Endothelial cell of umbilical vein (primary cell): ENCODE measurements around the gene LHFPL6. TPM values are rescaled to one million over a fixed set of nuclear protein-coding genes. Genes with fewer than 3 reads are reported as not detected.

Experiments
- BruUV-seq: library from RNA; stranded (reverse); fragments of 400-500 nt; replicated peaks from 2 replicates; lab custom pipeline; 2021; lab: Mats Ljungman, UMichigan
- CTCF ChIA-PET: fragments of 300-600, 350-600 bp; sonication (Branson Sonifier 250); formaldehyde crosslinking; loops from one replicate; lab custom pipeline; 2021; ENCODE audit warnings: antibody characterized with exemption, inconsistent platforms; lab: Charles Lee
- POLR2A ChIA-PET: fragments of 300-600, 350-600 bp; sonication (Branson Sonifier 250); formaldehyde crosslinking; loops from one replicate; lab custom pipeline; 2021; ENCODE audit warnings: antibody characterized with exemption, inconsistent platforms; lab: Charles Lee
- DNase-seq: peaks from one replicate; pipeline ENCODE4 v3.0.0-alpha.2; 2011; ENCODE audit warnings: low read depth, low spot score
- FAIRE-seq: peaks from 2 replicates; lab custom pipeline; 2011; peaks lifted over from hg19 to GRCh38; lab: Jason Lieb, UNC
- H2AFZ ChIP-seq: 2 replicates; pipeline ENCODE4 v1.6.0; 2012; ENCODE audit warnings: low read depth, low read length, control low read depth, inconsistent platforms
- H3K27ac ChIP-seq: 2 replicates; pipeline ENCODE4 v1.5.1; 2011; ENCODE audit warnings: low read depth, mild to moderate bottlenecking, control low read depth, low read length, moderate library complexity; ENCODE audit not compliant: insufficient read depth
- H3K27me3 ChIP-seq, 2 experiments: 2 replicates each; pipeline versions ENCODE4 v1.6.0 to v1.6.1; 2011; ENCODE audit warnings: low read length in 2 of 2, mixed read lengths in 1 of 2; ENCODE audit not compliant: control insufficient read depth in 2 of 2, insufficient read depth in 2 of 2
- H3K36me3 ChIP-seq, 2 experiments: 2 replicates in 1 of 2; 3 replicates in 1 of 2; pipeline ENCODE4 v1.5.1; 2011; ENCODE audit warnings: low read length in 2 of 2, mild to moderate bottlenecking in 1 of 2, moderate library complexity in 1 of 2; ENCODE audit not compliant: control insufficient read depth in 2 of 2, insufficient read depth in 2 of 2; ENCODE audit errors: extremely low read depth in 1 of 2
- H3K4me1 ChIP-seq: 3 replicates; pipeline ENCODE4 v1.5.1; 2011; ENCODE audit warnings: mild to moderate bottlenecking, low read length; ENCODE audit not compliant: control insufficient read depth, insufficient read depth; ENCODE audit errors: extremely low read depth
- H3K4me2 ChIP-seq: 2 replicates; pipeline ENCODE4 v1.6.1; 2011; ENCODE audit warnings: low read length, control low read depth, mixed read lengths; ENCODE audit not compliant: insufficient read depth
- H3K4me3 ChIP-seq, 3 experiments: fragments of 200-600 bp in 1 of 3; sonication (generic), shearing (Covaris generic) in 1 of 3; replicated peaks in 1 of 3; 2 replicates each; pipeline ENCODE4 v1.5.1; 2011 to 2016; ENCODE audit warnings: control low read depth in 3 of 3, low read length in 3 of 3, mild to moderate bottlenecking in 2 of 3, inconsistent platforms in 1 of 3, low read depth in 1 of 3, moderate library complexity in 1 of 3; ENCODE audit not compliant: insufficient read depth in 1 of 3
- H3K79me2 ChIP-seq: 2 replicates; pipeline ENCODE4 v1.6.0; 2012; ENCODE audit warnings: low read length, inconsistent platforms; ENCODE audit not compliant: control insufficient read depth, insufficient read depth
- H3K9ac ChIP-seq: replicated peaks from 2 replicates; pipeline ENCODE3; 2011; ENCODE audit warnings: low read length, control low read depth; ENCODE audit not compliant: insufficient read depth; ENCODE audit errors: extremely low read depth
- H3K9me1 ChIP-seq: replicated peaks from 3 replicates; pipeline ENCODE4 v1.6.0; 2011; ENCODE audit warnings: mild to moderate bottlenecking, low read length; ENCODE audit not compliant: control insufficient read depth, insufficient read depth; ENCODE audit errors: extremely low read depth
- H3K9me3 ChIP-seq: replicated peaks from 2 replicates; pipeline ENCODE4 v1.5.1; 2012; ENCODE audit warnings: low read length, inconsistent platforms; ENCODE audit not compliant: control insufficient read depth, insufficient read depth
- H4K20me1 ChIP-seq: replicated peaks from 2 replicates; pipeline ENCODE3; 2011; ENCODE audit warnings: mild to moderate bottlenecking, low read length; ENCODE audit not compliant: control insufficient read depth, insufficient read depth; ENCODE audit errors: extremely low read depth
- EZH2 ChIP-seq: IDR thresholded peaks from 2 replicates; pipeline ENCODE4 v1.6.1; 2012; ENCODE audit warnings: borderline replicate concordance, low read depth, mild to moderate bottlenecking, moderate library complexity, low read length, inconsistent platforms; ENCODE audit not compliant: severe bottlenecking
- FOS ChIP-seq: IDR thresholded peaks from 2 replicates; pipeline ENCODE4 v1.6.1; 2011; ENCODE audit warnings: mild to moderate bottlenecking, low read length, moderate library complexity, borderline replicate concordance; ENCODE audit not compliant: insufficient read depth
- GATA2 ChIP-seq: IDR thresholded peaks from 2 replicates; pipeline ENCODE4 v1.7.0; 2011; ENCODE audit warnings: low read depth, mild to moderate bottlenecking, moderate library complexity, mixed read lengths, low read length; ENCODE audit not compliant: insufficient read length, insufficient read depth
- JUN ChIP-seq: IDR thresholded peaks from 2 replicates; pipeline ENCODE4 v1.6.1; 2011; ENCODE audit warnings: borderline replicate concordance, low read depth; ENCODE audit not compliant: insufficient read length, insufficient read depth
- MYC ChIP-seq: IDR thresholded peaks from one replicate; pipeline ENCODE4 v1.6.1; 2011; ENCODE audit warnings: mild to moderate bottlenecking, low read depth, low read length
- POLR2A ChIP-seq: IDR thresholded peaks from 2 replicates; pipeline ENCODE4 v1.6.1; 2012; ENCODE audit warnings: low read depth, mild to moderate bottlenecking, control low read depth, low read length
- POLR2AphosphoS5 ChIP-seq: IDR thresholded peaks from 2 replicates; pipeline ENCODE4 v1.6.1; 2012; ENCODE audit warnings: low read depth, mild to moderate bottlenecking, control low read depth, low read length, moderate library complexity; ENCODE audit not compliant: insufficient read depth
- dilution Hi-C: fragments of 300-500 bp; cut with MboI; formaldehyde crosslinking; loops from one replicate; pipeline ENCODE4 v1.15.0; 2019; ENCODE audit warnings: low sequenced_read_pairs; ENCODE audit not compliant: extremely low pct_ligation_motif_present
- intact Hi-C: fragments of 100-400 bp; cut with micrococcal nuclease; formaldehyde crosslinking; loops from one replicate; pipeline ENCODE4 v1.10.0; 2022
- polyA plus RNA-seq, 4 experiments: library from polyadenylated mRNA; depleted of rRNA in 3 of 4; stranded (reverse) in 3 of 4; unstranded in 1 of 4; fragments of >200 nt; gene quantifications; 2 replicates each; pipeline versions ENCODE4 v1.2.1 to v1.2.3, GENCODE V29; 2011 to 2012; ENCODE audit warnings: missing spikeins in 1 of 4
- total RNA-seq: library from RNA; stranded (reverse); gene quantifications from 2 replicates; pipeline ENCODE4 v1.2.3, GENCODE V29; 2021
- TF ChIP-seq, protein P1 (sequence below): IDR thresholded peaks from 2 replicates; pipeline ENCODE4 v1.6.1; 2011; ENCODE audit not compliant: insufficient read depth, insufficient read length
- TF ChIP-seq, protein P2 (sequence below), 2 donors: IDR thresholded peaks; 1 replicate in 1 of 2; 2 replicates in 1 of 2; pipeline ENCODE4 v1.5.1; 2011; ENCODE audit warnings: low read length in 2 of 2, mild to moderate bottlenecking in 2 of 2, moderate library complexity in 2 of 2, control low read depth in 1 of 2, inconsistent platforms in 1 of 2, low read depth in 1 of 2; ENCODE audit not compliant: insufficient read depth in 1 of 2; ENCODE audit errors: extremely low read depth in 1 of 2

Gene LHFPL6
- total and polyA plus RNA-seq, 2 donors (not counting 3 experiments of a cell fraction or from before 2014, with no cell fraction given), result 17.5 to 19.4 TPM

- BruUV-seq, result no TSS peak
- H3K4me3 ChIP-seq, result no peak overlapping the region
- H3K27me3 ChIP-seq, result peaks cover 0 to 6% of the 10 kb centered on the region in 2 experiments
- no peak overlapping the region for H2AFZ ChIP-seq
- no peaks in the 10 kb centered on the region for H3K36me3 ChIP-seq
- H3K79me2 ChIP-seq, result no peaks in the 10 kb centered on the region
- ChIA-PET POLR2A (no interaction called here), CTCF (no interaction called here)
- TF ChIP-seq, protein P1, sequence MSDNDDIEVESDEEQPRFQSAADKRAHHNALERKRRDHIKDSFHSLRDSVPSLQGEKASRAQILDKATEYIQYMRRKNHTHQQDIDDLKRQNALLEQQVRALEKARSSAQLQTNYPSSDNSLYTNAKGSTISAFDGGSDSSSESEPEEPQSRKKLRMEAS, result no peak
- TF ChIP-seq GATA2, result no peak
- no peak overlapping the region for H3K27ac ChIP-seq
- no peaks in the 10 kb centered on the region for H3K9me3 ChIP-seq
- FAIRE-seq, result no peak
- H3K9ac ChIP-seq, result no peak overlapping the region
- H3K4me2 ChIP-seq, result no peak overlapping the region
- H3K9me1 ChIP-seq, result no peaks in the 10 kb centered on the region
- H3K4me1 ChIP-seq, result no peaks in the 10 kb centered on the region
- no peaks in the 10 kb centered on the region for H4K20me1 ChIP-seq
- DNase-seq, result no peak
- intact Hi-C loops, result no loop called here
- dilution Hi-C loops, result no loop called here
These were observed 287.2 kb downstream of the LHFPL6 start for GRCh38 chr13:39315796-39316195.

DNA sequence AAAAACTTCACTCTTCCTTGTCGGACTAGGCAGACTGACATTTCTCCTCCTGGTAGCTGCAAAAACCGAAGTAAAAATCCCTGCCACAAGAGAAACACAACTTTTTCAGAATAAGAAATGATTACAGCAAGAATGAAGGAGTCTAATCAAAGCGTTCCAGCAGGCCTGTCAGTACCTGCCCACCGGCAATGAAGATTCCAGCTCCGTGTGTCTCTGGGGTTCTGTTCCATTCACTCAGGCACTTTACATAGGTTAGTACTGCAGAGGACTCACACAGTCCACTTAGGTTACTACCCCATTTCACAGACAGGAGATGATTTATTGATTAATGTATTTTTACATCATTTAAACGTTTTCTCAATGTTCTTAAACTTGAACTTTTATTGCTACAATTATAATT, 289.3 kb downstream of the LHFPL6 start:
- DNase-seq, result no peak
- Histone ChIP-seq H3K79me2 (no peaks in the 10 kb centered on the region), H3K27me3 (peaks cover 0 to 3% of the 10 kb centered on the region in 2 experiments), H3K36me3 (no peaks in the 10 kb centered on the region), H3K27ac (no peak overlapping the region), H3K9me3 (no peaks in the 10 kb centered on the region), H3K4me3 (no peak overlapping the region), H2AFZ (no peak overlapping the region), H3K9ac (no peak overlapping the region), H3K4me1 (no peaks in the 10 kb centered on the region), H4K20me1 (no peaks in the 10 kb centered on the region), H3K4me2 (no peak overlapping the region), H3K9me1 (no peaks in the 10 kb centered on the region)
- intact Hi-C loops (no loop called here), dilution Hi-C loops (no loop called here)
- no peak for FAIRE-seq
- POLR2A ChIA-PET, result no interaction called here
- CTCF ChIA-PET, result no interaction called here
- no TSS peak for BruUV-seq
- TF ChIP-seq POLR2A (no peak), MYC (no peak), JUN (no peak), FOS (no peak), POLR2AphosphoS5 (no peak), EZH2 (no peak), GATA2 (no peak)
- TF ChIP-seq, protein P2, sequence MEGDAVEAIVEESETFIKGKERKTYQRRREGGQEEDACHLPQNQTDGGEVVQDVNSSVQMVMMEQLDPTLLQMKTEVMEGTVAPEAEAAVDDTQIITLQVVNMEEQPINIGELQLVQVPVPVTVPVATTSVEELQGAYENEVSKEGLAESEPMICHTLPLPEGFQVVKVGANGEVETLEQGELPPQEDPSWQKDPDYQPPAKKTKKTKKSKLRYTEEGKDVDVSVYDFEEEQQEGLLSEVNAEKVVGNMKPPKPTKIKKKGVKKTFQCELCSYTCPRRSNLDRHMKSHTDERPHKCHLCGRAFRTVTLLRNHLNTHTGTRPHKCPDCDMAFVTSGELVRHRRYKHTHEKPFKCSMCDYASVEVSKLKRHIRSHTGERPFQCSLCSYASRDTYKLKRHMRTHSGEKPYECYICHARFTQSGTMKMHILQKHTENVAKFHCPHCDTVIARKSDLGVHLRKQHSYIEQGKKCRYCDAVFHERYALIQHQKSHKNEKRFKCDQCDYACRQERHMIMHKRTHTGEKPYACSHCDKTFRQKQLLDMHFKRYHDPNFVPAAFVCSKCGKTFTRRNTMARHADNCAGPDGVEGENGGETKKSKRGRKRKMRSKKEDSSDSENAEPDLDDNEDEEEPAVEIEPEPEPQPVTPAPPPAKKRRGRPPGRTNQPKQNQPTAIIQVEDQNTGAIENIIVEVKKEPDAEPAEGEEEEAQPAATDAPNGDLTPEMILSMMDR (IDR thresholded peaks at IDR 0.05; ENCODE audit: extremely low read depth in 1 of 2, insufficient read depth in 1 of 2, low read depth in 1 of 2, low read length in 2 of 2), result no peak
- TF ChIP-seq, protein P1, result no peak
